Uterus (tissue), 4 donors: ENCODE data around the gene ADAP2. TPM values are rescaled to one million over a fixed set of nuclear protein-coding genes. Genes with fewer than 3 reads are reported as not detected.

ENCODE experiments used
- DNase-seq, 2 donors: peaks; one replicate each; pipeline ENCODE4 v3.0.0-alpha.2; 2019 to 2020
- H3K27ac ChIP-seq, 2 donors: fragments of 200-600 bp; sonication (generic); 1 replicate in 1 of 2; 2 replicates in 1 of 2; pipeline ENCODE4 v1.5.1; 2016 to 2018
- H3K27me3 ChIP-seq, 2 donors: fragments of 200-600 bp; sonication (generic); one replicate each; pipeline ENCODE4 v1.5.1; 2018 to 2019; ENCODE audit warnings: control low read depth in 1 of 2
- H3K36me3 ChIP-seq, 2 donors: fragments of 200-600 bp; sonication (generic); one replicate each; pipeline ENCODE4 v1.5.1; 2019; ENCODE audit warnings: control low read depth in 1 of 2
- H3K4me1 ChIP-seq, 2 donors: fragments of 200-600 bp; sonication (generic); one replicate each; pipeline ENCODE4 v1.5.1; 2018 to 2019; ENCODE audit warnings: control low read depth in 1 of 2
- H3K4me3 ChIP-seq, 2 donors: fragments of 200-600 bp; sonication (generic); 1 replicate in 1 of 2; 2 replicates in 1 of 2; pipeline ENCODE4 v1.5.1; 2018 to 2019; ENCODE audit warnings: mild to moderate bottlenecking in 1 of 2
- H3K9me3 ChIP-seq, 2 donors: fragments of 200-600 bp; sonication (generic); one replicate each; pipeline ENCODE4 v1.5.1; 2019; ENCODE audit warnings: control low read depth in 1 of 2
- POLR2A ChIP-seq, 2 donors: fragments of 450-650 bp; IDR thresholded peaks; one replicate each; pipeline ENCODE4 v1.6.1; 2016; ENCODE audit warnings: antibody characterized with exemption in 2 of 2, mild to moderate bottlenecking in 1 of 2, moderate library complexity in 1 of 2
- intact Hi-C: fragments of 100-400 bp; cut with DNase I; formaldehyde crosslinking; loops from one replicate; pipeline ENCODE4 v1.15.1; 2023; ENCODE audit warnings: low total_unique reads
- small RNA-seq: library from RNA; depleted of rRNA; stranded (forward); fragments of <200 nt; gene quantifications from one replicate; pipeline ENCODE3, GENCODE V24; 2016
- total RNA-seq, 4 donors: library from RNA; depleted of rRNA in 3 of 4; stranded (reverse); fragments of >200 nt in 3 of 4; gene quantifications; one replicate each; pipeline versions ENCODE4 v1.1.0 to v1.2.4, GENCODE V29; 2014 to 2023
- TF ChIP-seq, protein P1 (sequence below), 4 experiments: fragments of 200-600 bp in 2 of 4; fragments of 450-650 bp in 2 of 4; sonication (generic) in 2 of 4; IDR thresholded peaks; one replicate each; pipeline ENCODE4 v1.5.1; 2016 to 2019; ENCODE audit warnings: antibody characterized with exemption in 4 of 4, mild to moderate bottlenecking in 2 of 4, moderate library complexity in 1 of 4
- donor health status: DM: yes; HTN: yes; CAD: no.

ADAP2 gene
- total RNA-seq, 4 donors from 2014 or later: 10.3 to 17.6 (median 10.9) TPM; not detected in 1

GRCh38 chr17:31007695-31008373 is 86.1 kb downstream of the ADAP2 start:
- intact Hi-C loops: no loop called here
- Histone ChIP-seq H3K36me3 (no peaks in the 10 kb centered on the region), H3K27me3 (no peaks in the 10 kb centered on the region), H3K4me3 (peak overlapping the region; percentile 55 to 60), H3K4me1 (no peaks in the 10 kb centered on the region), H3K27ac (peak overlapping the region; percentile 89), H3K9me3 (no peaks in the 10 kb centered on the region)
- no peak for DNase-seq
- TF ChIP-seq, protein P1, sequence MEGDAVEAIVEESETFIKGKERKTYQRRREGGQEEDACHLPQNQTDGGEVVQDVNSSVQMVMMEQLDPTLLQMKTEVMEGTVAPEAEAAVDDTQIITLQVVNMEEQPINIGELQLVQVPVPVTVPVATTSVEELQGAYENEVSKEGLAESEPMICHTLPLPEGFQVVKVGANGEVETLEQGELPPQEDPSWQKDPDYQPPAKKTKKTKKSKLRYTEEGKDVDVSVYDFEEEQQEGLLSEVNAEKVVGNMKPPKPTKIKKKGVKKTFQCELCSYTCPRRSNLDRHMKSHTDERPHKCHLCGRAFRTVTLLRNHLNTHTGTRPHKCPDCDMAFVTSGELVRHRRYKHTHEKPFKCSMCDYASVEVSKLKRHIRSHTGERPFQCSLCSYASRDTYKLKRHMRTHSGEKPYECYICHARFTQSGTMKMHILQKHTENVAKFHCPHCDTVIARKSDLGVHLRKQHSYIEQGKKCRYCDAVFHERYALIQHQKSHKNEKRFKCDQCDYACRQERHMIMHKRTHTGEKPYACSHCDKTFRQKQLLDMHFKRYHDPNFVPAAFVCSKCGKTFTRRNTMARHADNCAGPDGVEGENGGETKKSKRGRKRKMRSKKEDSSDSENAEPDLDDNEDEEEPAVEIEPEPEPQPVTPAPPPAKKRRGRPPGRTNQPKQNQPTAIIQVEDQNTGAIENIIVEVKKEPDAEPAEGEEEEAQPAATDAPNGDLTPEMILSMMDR (IDR thresholded peaks at IDR 0.05): no peak
- no peak for TF ChIP-seq POLR2A (IDR thresholded peaks at IDR 0.05)

- Histone ChIP-seq H3K4me3 (peak overlapping the region; percentile 55 to 60), H3K4me1 (no peaks in the 10 kb centered on the region), H3K9me3 (no peaks in the 10 kb centered on the region), H3K27me3 (no peaks in the 10 kb centered on the region), H3K36me3 (no peaks in the 10 kb centered on the region), H3K27ac (peak overlapping the region; percentile 89)
- TF ChIP-seq POLR2A (IDR thresholded peaks at IDR 0.05): peak in 1 of 2 donors; percentile 18
- TF ChIP-seq, protein P1 (IDR thresholded peaks at IDR 0.05): no peak
- intact Hi-C loops: no loop called here
- DNase-seq: peak; percentile 30 to 59
Observed at GRCh38 chr17:31008374-31009041, 86.8 kb downstream of the ADAP2 start.

Small RNA genes within 50 kb of the gene (small RNA-seq; reads per million reads assigned to genes)
- gene AC138207.3: not detected
- gene RN7SL138P: not detected

Other genes with a start within 250 kb of the ADAP2 start
- 10 to 100 TPM in 2 of 4 donors, 1 to 10 TPM in 2; 1.0 to 23.4 (median 8.7) TPM for gene CRLF3, start 97.3 kb upstream of the ADAP2 start, total RNA-seq
- 1 to 10 TPM; 1.3 to 8.8 (median 5.2) TPM for gene ATAD5, start 90.0 kb upstream of the ADAP2 start, total RNA-seq
- gene TEFM, start 15.7 kb upstream of the ADAP2 start, total RNA-seq: 10 to 100 TPM in 3 of 4 donors, 1 to 10 TPM in 1; 7.4 to 47.4 (median 28.6) TPM
- gene RNF135, start 49.1 kb downstream of the ADAP2 start, total RNA-seq: 10 to 100 TPM; 13.4 to 20.7 (median 16.8) TPM
- gene NF1, start 173.0 kb downstream of the ADAP2 start, total RNA-seq: 100 to 1,000 TPM in 2 of 4 donors, 10 to 100 TPM in 2; 40.9 to 158 (median 113) TPM